Measurements from ENCODE around the gene MOB3B.

MOB3B gene

GRCh38 chr9:27414220-27414761 lies 115.3 kb downstream of the MOB3B start:
- DNase-seq: no peak

GRCh38 chr9:27413511-27414219 lies 115.9 kb downstream of the MOB3B start:
- no peak for DNase-seq

GRCh38 chr9:27412963-27413362 lies 116.7 kb downstream of the MOB3B start:
- DNase-seq: no peak

GRCh38 chr9:27412081-27412480 lies 117.5 kb downstream of the MOB3B start:
- no peak for DNase-seq

- DNase-seq: no peak
Observed at GRCh38 chr9:27408482-27408881, 121.1 kb downstream of the MOB3B start.

- no peak for DNase-seq
Observed at GRCh38 chr9:27408001-27408400, 121.6 kb downstream of the MOB3B start.

- DNase-seq: no peak
Observed at GRCh38 chr9:27407491-27407890, 122.1 kb downstream of the MOB3B start.

- no peak for DNase-seq
Observed at GRCh38 chr9:27404661-27405060, 125.0 kb downstream of the MOB3B start.

GRCh38 chr9:27402626-27403025 lies 127.0 kb downstream of the MOB3B start:
- DNase-seq: no peak

- DNase-seq: no peak
Observed at GRCh38 chr9:27400334-27400880, 129.2 kb downstream of the MOB3B start.

GRCh38 chr9:27398982-27399653 lies 130.5 kb downstream of the MOB3B start:
- DNase-seq: no peak

GRCh38 chr9:27396495-27396894 lies 133.1 kb downstream of the MOB3B start:
- DNase-seq: no peak

GRCh38 chr9:27395484-27395921 lies 134.1 kb downstream of the MOB3B start:
- no peak for DNase-seq

- no peak for DNase-seq
Observed at GRCh38 chr9:27394826-27395201, 134.8 kb downstream of the MOB3B start.

- DNase-seq: no peak
Observed at GRCh38 chr9:27394154-27394825, 135.3 kb downstream of the MOB3B start.

GRCh38 chr9:27393054-27393846 lies 136.4 kb downstream of the MOB3B start:
- no peak for DNase-seq

GRCh38 chr9:27392451-27392850 lies 137.2 kb downstream of the MOB3B start:
- no peak for DNase-seq

GRCh38 chr9:27391040-27391895 lies 138.3 kb downstream of the MOB3B start:
- no peak for DNase-seq

- no peak for DNase-seq
Observed at GRCh38 chr9:27388150-27388549, 141.5 kb downstream of the MOB3B start.

GRCh38 chr9:27387722-27388121 lies 141.9 kb downstream of the MOB3B start:
- DNase-seq: no peak

GRCh38 chr9:27386571-27387091 lies 143.0 kb downstream of the MOB3B start:
- DNase-seq: no peak
